GM11168 (cell line): ENCODE results near the gene SH3PXD2A.
"Not testable (repeated sequence)": the region's sequence is repeated elsewhere in the genome, so short reads cannot be mapped to it uniquely, and the experiment has no call there.

Experiments
- in situ Hi-C: fragments of 300-500 bp; cut with MboI; formaldehyde crosslinking; loops from one replicate; pipeline ENCODE4 v1.12.0; 2022; ENCODE audit warnings: low sequenced_read_pairs; ENCODE audit not compliant: unreplicated experiment

The SH3PXD2A gene

GRCh38 chr10:103640436-103641181 is 214.8 kb downstream of the SH3PXD2A start:
- in situ Hi-C loops = no loop called here

GRCh38 chr10:103638948-103639347 is 216.4 kb downstream of the SH3PXD2A start:
- in situ Hi-C loops = no loop called here

GRCh38 chr10:103637927-103638557 is 217.3 kb downstream of the SH3PXD2A start:
- in situ Hi-C loops = no loop called here

GRCh38 chr10:103637011-103637410 is 218.4 kb downstream of the SH3PXD2A start:
- in situ Hi-C loops = no loop called here

GRCh38 chr10:103636492-103636891 is 218.9 kb downstream of the SH3PXD2A start:
- in situ Hi-C loops = no loop called here

GRCh38 chr10:103635580-103635979 is 219.8 kb downstream of the SH3PXD2A start:
- in situ Hi-C loops = no loop called here

GRCh38 chr10:103633846-103634245 is 221.5 kb downstream of the SH3PXD2A start:
- in situ Hi-C loops = no loop called here

- in situ Hi-C loops = not testable (repeated sequence)
Measured at GRCh38 chr10:103632871-103633270, 222.5 kb downstream of the SH3PXD2A start.

GRCh38 chr10:103632247-103632642 is 223.1 kb downstream of the SH3PXD2A start:
- in situ Hi-C loops = no loop called here

GRCh38 chr10:103630156-103630555 is 225.2 kb downstream of the SH3PXD2A start:
- in situ Hi-C loops = no loop called here

GRCh38 chr10:103629581-103629980 is 225.8 kb downstream of the SH3PXD2A start:
- in situ Hi-C loops = no loop called here

GRCh38 chr10:103627893-103628292 is 227.5 kb downstream of the SH3PXD2A start:
- in situ Hi-C loops = no loop called here

- in situ Hi-C loops = no loop called here
Measured at GRCh38 chr10:103627111-103627892, 228.1 kb downstream of the SH3PXD2A start.

GRCh38 chr10:103626178-103626577 is 229.2 kb downstream of the SH3PXD2A start:
- in situ Hi-C loops = no loop called here

- in situ Hi-C loops = no loop called here
Measured at GRCh38 chr10:103622935-103623574, 232.3 kb downstream of the SH3PXD2A start.

- in situ Hi-C loops = no loop called here
Measured at GRCh38 chr10:103622286-103622685, 233.1 kb downstream of the SH3PXD2A start.

- in situ Hi-C loops = no loop called here
Measured at GRCh38 chr10:103621783-103622125, 233.6 kb downstream of the SH3PXD2A start.

GRCh38 chr10:103620891-103621782 is 234.2 kb downstream of the SH3PXD2A start:
- in situ Hi-C loops = no loop called here

GRCh38 chr10:103620352-103620740 is 235.0 kb downstream of the SH3PXD2A start:
- in situ Hi-C loops = no loop called here
